GM19467 (cell line): ENCODE measurements around the gene CIAO3.
"Not testable (repeated sequence)": the region's sequence is repeated elsewhere in the genome, so short reads cannot be mapped to it uniquely, and the experiment has no call there.

Experiments used
- ATAC-seq: cut with Tn5 transposase; IDR thresholded peaks from one replicate; pipeline ENCODE4 v1.9.1; 2021; ENCODE audit warnings: mild to moderate bottlenecking, moderate library complexity; ENCODE audit not compliant: unreplicated experiment

The CIAO3 gene

GRCh38 chr16:760545-761343 is 19.9 kb upstream of the CIAO3 start, which contains the start of gene MSLN:
Gene MSLN, plus strand, starts transcription at chr16:760734. Its CDS starts 1,947 bp downstream, at chr16:762681.
- no peak for ATAC-seq

- no peak for ATAC-seq
Measured at GRCh38 chr16:760065-760464, 19.3 kb upstream of the CIAO3 start.

GRCh38 chr16:759110-759910 is 18.5 kb upstream of the CIAO3 start:
- ATAC-seq: no peak

- no peak for ATAC-seq
Measured at GRCh38 chr16:756428-756827, 15.6 kb upstream of the CIAO3 start.

GRCh38 chr16:754656-755055 is 13.9 kb upstream of the CIAO3 start:
- ATAC-seq: no peak

- not testable (repeated sequence) for ATAC-seq
Measured at GRCh38 chr16:754121-754607, 13.4 kb upstream of the CIAO3 start.

- ATAC-seq: no peak
Measured at GRCh38 chr16:752007-752312, 11.2 kb upstream of the CIAO3 start.

GRCh38 chr16:751152-752006 is 10.6 kb upstream of the CIAO3 start:
- ATAC-seq: no peak

GRCh38 chr16:750485-750884 is 9.7 kb upstream of the CIAO3 start:
- ATAC-seq: no peak

GRCh38 chr16:749010-749409 is 8.2 kb upstream of the CIAO3 start:
- ATAC-seq: no peak

GRCh38 chr16:747978-748746 is 7.4 kb upstream of the CIAO3 start:
- ATAC-seq: no peak

GRCh38 chr16:746637-747036 is 5.8 kb upstream of the CIAO3 start:
- ATAC-seq: no peak

- no peak for ATAC-seq
Measured at GRCh38 chr16:745739-746138, 4.9 kb upstream of the CIAO3 start.

- ATAC-seq: no peak
Measured at GRCh38 chr16:743794-744500, 3.1 kb upstream of the CIAO3 start.

- ATAC-seq: not testable (repeated sequence)
Measured at GRCh38 chr16:742894-743293, 2.1 kb upstream of the CIAO3 start.

- no peak for ATAC-seq
Measured at GRCh38 chr16:741986-742629, 1.3 kb upstream of the CIAO3 start.

- no peak for ATAC-seq
Measured at GRCh38 chr16:740459-740763, 386 bp downstream of the CIAO3 start.

GRCh38 chr16:739560-740458 is 988 bp downstream of the CIAO3 start:
- ATAC-seq: no peak
